ENCODE data around the gene CGB8.

DNA sequence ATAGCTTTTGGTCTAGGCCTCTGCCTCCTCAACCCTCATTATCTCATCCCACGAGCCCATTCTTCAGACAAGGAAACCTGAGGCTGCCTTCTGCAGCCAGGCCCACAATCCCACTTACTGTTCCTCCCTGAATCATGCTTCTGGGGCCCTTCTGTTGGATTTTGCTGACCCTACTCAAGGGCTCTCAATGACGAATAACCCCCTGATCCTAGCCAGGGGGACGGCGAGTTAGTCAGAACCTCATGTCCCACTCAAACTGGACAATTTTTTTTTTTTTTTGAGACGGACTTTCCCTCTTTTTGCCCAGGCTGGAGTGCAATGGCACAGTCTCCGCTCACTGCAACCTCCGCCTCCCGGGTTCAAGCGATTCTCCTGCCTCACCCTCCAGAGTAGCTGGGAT lies 26.8 kb downstream of the CGB8 start:
- TF ChIP-seq CTCF (IDR thresholded peaks at IDR 0.05 in 2 of 3, conservative IDR thresholded peaks at IDR 0.05 in 1 of 3; ENCODE audit: control insufficient read depth in 2 of 3, extremely low read depth in 1 of 3, insufficient read depth in 1 of 3, low read depth in 3 of 3, low read length in 3 of 3) (no peak), ZNF384 (IDR thresholded peaks at IDR 0.05; ENCODE audit: borderline replicate concordance, low read depth, low read length) (no peak), RELA (IDR thresholded peaks at IDR 0.05; ENCODE audit: borderline replicate concordance, partially characterized antibody) (no peak), BCL11A (IDR thresholded peaks at IDR 0.05; ENCODE audit: low read depth, low read length) (no peak), HDAC6 (IDR thresholded peaks at IDR 0.05; ENCODE audit: unreplicated experiment) (no peak), POLR2AphosphoS5 (IDR thresholded peaks at IDR 0.05; ENCODE audit: low read length) (no peak), RCOR1 (conservative IDR thresholded peaks at IDR 0.05; ENCODE audit: low read depth, low read length) (no peak), HCFC1 (IDR thresholded peaks at IDR 0.05; ENCODE audit: low read length) (no peak), ZNF207 (IDR thresholded peaks at IDR 0.05; ENCODE audit: borderline replicate concordance) (no peak), POLR2A (IDR thresholded peaks at IDR 0.05; ENCODE audit: low read depth, low read length) (no peak)

Measured in GM12878 (cell line).